AG09319 (cell line): ENCODE measurements around the gene PSMG4.

Source experiments
- DNase-seq: peaks from one replicate; pipeline ENCODE4 v3.0.0-alpha.2; 2010; ENCODE audit warnings: low read depth; ENCODE audit errors: extremely low read depth
- TF ChIP-seq, protein P1 (sequence below): IDR thresholded peaks from 2 replicates; pipeline ENCODE4 v1.5.1; 2011; ENCODE audit warnings: low read depth, mild to moderate bottlenecking, inconsistent platforms, low read length, moderate library complexity

PSMG4 gene

DNA sequence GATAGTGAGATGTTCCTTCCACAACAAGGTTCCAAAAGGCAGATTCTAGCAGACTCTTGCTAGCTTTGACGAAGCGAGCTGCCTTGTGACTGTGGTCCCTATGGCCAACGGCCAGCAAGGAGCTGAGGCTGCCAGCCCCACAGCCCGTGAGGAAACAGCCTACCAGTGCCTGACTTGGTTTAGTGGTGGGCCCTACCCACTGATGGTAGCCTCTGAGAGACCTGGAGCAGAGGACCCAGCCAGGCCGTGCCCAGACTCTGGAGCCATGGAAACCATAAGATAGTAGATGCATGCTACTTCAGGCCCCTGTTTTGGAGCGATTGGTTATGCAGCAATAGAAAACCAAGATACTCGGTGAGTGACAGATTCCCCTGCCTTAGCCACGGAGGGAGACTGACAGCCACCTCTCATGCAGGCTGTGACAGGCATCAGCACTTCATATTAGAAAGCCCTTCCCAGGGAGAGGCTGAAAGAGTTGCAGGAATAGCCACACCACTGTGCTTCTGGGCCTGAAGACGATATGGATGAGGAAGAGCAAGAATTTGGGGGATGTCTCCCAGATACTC is 19.2 kb downstream of the PSMG4 start:
- no peak for DNase-seq
- TF ChIP-seq, protein P1, sequence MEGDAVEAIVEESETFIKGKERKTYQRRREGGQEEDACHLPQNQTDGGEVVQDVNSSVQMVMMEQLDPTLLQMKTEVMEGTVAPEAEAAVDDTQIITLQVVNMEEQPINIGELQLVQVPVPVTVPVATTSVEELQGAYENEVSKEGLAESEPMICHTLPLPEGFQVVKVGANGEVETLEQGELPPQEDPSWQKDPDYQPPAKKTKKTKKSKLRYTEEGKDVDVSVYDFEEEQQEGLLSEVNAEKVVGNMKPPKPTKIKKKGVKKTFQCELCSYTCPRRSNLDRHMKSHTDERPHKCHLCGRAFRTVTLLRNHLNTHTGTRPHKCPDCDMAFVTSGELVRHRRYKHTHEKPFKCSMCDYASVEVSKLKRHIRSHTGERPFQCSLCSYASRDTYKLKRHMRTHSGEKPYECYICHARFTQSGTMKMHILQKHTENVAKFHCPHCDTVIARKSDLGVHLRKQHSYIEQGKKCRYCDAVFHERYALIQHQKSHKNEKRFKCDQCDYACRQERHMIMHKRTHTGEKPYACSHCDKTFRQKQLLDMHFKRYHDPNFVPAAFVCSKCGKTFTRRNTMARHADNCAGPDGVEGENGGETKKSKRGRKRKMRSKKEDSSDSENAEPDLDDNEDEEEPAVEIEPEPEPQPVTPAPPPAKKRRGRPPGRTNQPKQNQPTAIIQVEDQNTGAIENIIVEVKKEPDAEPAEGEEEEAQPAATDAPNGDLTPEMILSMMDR: no peak

DNA sequence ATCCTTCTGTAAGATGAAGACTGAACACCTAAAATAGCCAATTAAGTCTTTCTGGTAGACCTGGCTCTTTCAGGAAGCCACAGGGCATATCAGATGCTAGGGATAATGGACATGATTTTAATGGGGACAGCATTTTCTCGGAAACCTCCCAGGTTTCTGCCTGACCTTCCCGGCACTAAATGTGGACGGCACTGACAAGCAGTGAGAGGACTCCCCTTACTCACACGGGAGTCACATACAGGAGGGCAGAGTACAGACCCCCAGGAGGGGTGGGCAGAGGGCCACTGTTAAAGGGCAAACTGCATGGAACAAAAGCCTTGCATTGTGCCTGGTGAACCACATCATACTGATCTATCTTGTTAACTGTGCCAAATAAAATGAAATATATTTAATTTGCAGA is 19.9 kb downstream of the PSMG4 start:
- DNase-seq: no peak
- TF ChIP-seq, protein P1: no peak

DNA sequence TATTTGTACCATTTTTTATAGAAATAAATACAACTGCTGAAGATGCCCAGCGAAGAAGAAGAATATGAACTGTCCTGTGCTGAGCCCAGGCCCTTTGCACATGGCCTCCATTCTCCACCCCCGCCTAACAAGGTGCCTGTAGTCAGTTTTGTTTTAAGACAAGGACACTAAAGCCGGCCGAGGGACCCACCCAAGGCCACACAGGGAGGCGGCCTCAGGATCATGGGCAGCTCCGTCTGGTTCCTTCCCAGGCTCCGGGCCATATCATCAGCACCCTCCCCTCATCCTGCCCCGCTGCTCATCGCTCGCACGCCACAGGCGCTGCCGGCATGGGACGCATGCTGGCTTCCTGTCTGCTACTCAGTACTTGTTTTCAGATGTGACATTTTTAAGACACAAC is 21.3 kb downstream of the PSMG4 start:
- no peak for DNase-seq
- TF ChIP-seq, protein P1: no peak

DNA sequence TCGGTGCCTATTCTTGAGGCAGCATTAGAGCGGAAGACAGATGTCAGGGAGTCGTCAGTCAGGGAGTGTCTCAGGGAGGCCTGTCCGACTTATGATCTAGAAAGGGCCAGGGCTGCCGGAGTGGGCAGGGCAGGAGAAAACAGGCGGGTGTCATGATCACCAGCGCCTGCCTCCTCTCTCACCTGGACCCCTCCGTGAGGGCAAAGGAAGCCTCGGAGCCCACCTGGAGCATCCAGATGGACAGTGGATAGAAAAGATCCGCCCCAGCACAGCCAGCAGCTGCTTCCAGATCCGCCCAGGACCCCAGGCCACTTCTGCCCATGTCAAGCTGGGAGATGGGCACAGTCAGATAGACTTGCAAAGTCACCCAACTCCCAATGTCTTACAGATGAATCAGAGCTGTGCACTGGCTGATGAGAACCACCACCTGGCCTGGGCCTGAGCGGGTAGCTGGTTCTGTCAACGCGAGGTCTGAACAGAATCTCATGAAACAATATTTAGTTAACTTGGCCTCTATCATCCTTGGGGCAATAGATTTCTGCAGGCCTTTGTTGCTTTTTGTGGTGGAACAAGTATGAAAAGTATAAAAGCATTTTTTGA is 22.2 kb downstream of the PSMG4 start:
- DNase-seq: no peak
- TF ChIP-seq, protein P1: no peak

DNA sequence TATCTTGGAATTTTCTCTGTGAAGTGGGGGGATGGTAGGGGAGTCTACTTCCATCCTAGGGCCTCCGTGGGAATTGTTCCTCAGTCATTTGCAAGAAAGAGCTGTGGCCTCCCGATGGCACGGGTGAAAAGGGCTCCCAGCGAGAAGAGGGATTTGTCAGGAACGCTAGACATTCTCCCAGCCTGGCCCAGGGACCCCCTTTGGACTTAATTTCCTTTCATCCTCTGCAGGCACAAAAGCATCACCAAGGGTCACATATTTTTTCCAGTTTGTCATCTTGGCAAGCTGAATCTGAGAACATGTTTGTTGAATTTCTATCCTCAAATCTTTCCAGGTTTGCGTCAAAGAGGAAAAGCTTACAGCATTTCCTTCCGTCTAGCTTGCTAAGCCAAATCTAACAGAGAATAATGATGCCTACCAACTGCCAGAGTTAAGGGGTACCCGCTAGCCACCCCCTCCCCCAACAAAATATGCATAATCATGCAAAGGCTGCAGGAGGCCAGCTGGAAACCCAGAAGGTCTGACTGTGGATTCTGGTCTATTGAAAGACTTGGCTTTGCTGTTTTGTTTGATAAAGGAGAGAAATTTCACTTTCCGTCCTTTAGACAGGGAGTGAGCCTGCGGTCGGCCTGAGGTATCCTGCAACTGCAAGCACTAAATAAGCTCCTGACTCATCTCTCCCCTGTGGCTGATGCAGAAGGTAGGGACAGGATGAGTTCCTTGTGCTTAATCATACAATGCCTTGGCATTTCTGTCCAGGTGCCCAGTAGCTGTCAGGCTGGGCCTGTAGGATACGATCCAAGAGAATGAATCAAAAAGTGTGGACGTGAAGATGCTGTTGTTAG is 23.1 kb downstream of the PSMG4 start:
- TF ChIP-seq, protein P1: no peak
- no peak for DNase-seq

DNA sequence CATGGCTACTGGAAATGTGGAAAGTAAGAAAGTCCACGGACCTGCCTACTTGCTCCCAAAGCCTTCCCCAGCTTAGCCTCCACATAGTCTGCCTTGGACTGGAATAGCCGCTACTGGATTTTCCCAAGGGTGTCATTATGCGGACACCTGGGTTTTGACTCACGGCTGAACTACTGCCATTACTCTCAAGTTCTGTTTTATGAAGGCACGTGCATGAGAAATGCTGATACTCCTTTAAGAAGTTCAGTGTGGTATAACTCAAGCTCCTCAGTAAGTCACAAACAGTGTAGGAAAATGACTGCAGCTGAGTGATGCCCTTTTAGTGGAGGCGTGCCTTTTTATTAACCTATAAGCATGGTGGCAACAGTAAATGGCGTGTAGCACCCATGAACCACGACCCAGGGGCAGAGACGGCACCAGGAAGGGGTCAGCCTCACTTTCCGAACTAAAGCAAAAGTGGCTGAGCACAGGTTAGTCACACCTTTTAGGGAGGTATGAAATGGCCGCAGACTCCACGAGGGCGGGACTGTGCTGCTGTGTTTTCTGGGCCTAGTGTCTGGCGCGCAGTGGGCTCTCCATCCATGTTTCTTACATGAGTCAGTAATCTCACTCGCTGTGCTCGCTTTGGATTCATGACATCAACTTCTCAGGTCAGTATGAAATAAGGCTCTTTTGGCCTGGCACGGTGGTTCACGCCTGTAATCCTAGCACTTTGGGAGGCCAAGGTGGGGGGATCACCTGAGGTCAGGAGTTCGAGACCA is 23.9 kb downstream of the PSMG4 start:
- TF ChIP-seq, protein P1: no peak

More for the DNA sequence above, 23.9 kb downstream of the PSMG4 start:
- no peak for DNase-seq
